ENCODE measurements around the gene ZNF226.
"Not testable (repeated sequence)": the region's sequence is repeated elsewhere in the genome, so short reads cannot be mapped to it uniquely, and the experiment has no call there.

ZNF226 gene

DNA sequence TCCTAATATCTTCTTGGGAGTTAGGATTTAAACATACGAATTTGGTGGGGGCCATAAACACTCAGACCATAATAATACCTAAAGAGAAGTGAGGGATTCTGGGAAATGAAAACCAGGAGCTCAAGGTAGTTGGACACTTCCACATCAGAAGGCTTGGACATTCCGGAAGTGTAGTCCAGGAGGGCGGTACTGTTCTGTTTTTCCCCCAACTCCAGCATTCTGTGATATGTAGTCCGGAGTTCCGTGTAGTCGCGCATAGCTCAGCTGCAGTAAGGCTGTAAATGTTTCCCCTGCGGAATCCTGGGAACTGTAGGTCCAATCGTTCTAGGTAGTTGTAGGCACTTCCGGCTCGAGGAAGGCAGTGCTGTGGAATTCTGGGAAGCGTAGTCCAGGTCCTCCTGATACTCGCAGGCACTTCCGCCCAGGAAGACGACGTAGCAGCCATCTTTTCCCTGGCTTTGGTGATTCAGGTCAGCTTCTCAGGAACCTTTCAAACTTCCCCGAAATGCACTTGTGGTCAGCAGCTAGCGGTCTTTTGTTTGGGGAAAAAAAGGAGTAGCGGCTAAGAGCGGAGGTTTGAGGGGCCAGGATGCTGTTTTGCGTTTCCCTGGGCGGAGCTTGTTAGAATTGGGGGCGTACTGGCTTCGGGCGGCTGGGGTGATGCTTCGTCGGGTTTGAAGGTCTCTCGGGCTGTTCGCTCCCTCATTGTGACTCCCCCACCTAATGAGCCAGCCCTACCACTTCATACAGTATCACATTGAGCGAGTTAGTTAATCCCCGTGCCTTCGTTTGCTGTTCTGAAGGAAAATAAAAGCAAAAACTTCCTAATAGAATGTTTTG, at the start of gene ZNF226:
ZNF226 (plus strand) TSS at position 428 of the 840 bp plus-strand sequence. CDS start 4,981 bp downstream, outside the sequence.
- H3K27me3 Mint-ChIP-seq, result no peaks in the 10 kb centered on the region
- H3K27ac Mint-ChIP-seq, result peak within 1 kb of the TSS; percentile 96
- H3K4me3 Mint-ChIP-seq, result peak within 1 kb of the TSS; percentile 94
- peaks cover 44% of the 10 kb centered on the region for H3K9me3 Mint-ChIP-seq
- peaks cover 42% of the 10 kb centered on the region for H3K4me1 Mint-ChIP-seq (ENCODE audit: low read depth)
- H3K36me3 Mint-ChIP-seq (ENCODE audit: low read depth), result peaks cover 61% of the 10 kb centered on the region

DNA sequence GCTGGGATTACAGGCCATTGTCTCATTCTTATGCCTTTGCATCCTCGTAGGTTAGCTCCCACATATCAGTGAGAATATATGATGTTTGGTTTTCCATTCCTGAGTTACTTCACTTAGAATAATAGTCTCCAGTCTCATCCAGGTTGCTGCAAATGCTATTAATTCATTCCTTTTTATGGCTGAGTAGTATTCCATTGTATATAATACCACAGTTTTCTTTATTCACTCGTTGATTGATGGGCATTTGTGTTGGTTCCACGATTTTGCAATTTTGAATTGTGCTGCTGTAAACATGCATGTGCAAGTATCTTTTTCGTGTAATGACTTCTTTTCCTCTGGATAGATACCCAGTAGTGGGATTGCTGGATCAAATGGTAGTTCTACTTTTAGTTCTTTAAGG, 43.7 kb upstream of the ZNF226 start:
- H3K4me3 Mint-ChIP-seq; H3K27me3 Mint-ChIP-seq; H3K27ac Mint-ChIP-seq; H3K4me1 Mint-ChIP-seq (ENCODE audit: low read depth): not testable (repeated sequence)
- Mint-ChIP-seq H3K36me3 (ENCODE audit: low read depth) (peaks cover 92% of the 10 kb centered on the region), H3K9me3 (peaks cover 59% of the 10 kb centered on the region)

DNA sequence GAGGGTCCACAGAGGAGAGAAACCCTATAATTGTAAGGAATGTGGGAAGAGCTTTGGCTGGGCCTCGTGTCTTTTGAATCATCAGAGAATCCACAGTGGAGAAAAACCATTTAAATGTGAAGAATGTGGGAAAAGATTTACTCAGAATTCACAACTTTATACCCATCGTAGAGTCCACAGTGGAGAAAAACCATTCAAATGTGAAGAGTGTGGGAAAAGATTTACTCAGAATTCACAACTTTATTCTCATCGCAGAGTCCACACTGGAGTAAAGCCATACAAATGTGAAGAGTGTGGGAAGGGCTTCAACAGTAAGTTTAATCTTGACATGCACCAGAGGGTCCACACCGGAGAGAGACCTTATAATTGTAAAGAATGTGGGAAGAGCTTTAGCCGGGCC, 32.9 kb upstream of the ZNF226 start:
- H3K27me3 Mint-ChIP-seq, result no peaks in the 10 kb centered on the region
- no peaks in the 10 kb centered on the region for H3K4me1 Mint-ChIP-seq (ENCODE audit: low read depth)
- peaks cover 26% of the 10 kb centered on the region for H3K9me3 Mint-ChIP-seq
- no peak overlapping the region for H3K27ac Mint-ChIP-seq
- no peak overlapping the region for H3K4me3 Mint-ChIP-seq
- H3K36me3 Mint-ChIP-seq (ENCODE audit: low read depth), result peaks cover 14% of the 10 kb centered on the region

DNA sequence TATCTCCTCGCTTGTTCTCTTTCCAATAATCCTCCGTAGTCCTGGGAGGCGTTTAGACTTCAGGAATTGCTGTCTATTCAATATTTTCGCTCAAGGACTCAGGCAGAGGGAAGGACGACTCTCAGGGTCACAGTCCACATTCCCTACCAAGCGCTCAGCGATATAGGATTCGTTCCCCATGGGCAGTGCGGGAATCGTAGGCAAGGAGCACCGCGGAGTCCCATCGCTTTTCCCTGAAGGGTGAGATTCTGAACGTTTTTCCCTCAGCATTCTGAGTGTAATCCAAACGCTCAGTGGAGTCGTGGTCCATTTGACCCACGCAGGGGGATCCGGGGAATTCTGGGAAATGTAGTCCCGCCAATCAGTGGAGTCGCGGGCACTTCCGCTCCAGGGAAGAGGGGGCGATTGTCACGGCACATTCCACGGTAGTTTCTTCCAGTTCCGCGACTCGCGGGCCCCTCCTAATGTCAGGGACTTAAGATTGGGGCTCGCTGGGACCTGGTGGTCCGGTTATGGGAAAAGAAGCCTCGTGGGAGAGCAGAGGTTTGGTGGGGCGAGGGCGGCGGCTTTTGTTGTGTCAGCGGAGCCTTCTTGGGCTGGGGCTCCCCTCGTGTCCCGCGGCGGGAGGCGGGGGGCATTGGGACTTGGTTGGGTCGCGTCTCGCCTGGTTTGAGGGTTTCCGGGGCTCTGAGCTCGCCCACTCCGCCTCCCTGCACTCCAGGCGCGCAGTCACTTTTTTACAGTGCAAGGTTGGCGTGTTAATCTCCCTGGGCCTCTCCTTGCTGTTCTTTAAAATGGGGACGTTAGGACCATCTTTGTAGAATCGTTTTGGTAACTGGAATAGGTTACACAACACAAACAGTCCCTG, 23.5 kb upstream of the ZNF226 start, which contains the start of gene ZNF234:
ZNF234 (plus strand) TSS at position 364 of the 868 bp plus-strand sequence. CDS start 3,079 bp downstream, outside the sequence.
- Mint-ChIP-seq H3K36me3 (ENCODE audit: low read depth) (peaks cover 27% of the 10 kb centered on the region), H3K27me3 (no peaks in the 10 kb centered on the region), H3K27ac (peak within 1 kb of the TSS; percentile 94), H3K9me3 (peaks cover 16% of the 10 kb centered on the region), H3K4me1 (ENCODE audit: low read depth) (peaks cover 26% of the 10 kb centered on the region), H3K4me3 (peak within 1 kb of the TSS; percentile 92)

DNA sequence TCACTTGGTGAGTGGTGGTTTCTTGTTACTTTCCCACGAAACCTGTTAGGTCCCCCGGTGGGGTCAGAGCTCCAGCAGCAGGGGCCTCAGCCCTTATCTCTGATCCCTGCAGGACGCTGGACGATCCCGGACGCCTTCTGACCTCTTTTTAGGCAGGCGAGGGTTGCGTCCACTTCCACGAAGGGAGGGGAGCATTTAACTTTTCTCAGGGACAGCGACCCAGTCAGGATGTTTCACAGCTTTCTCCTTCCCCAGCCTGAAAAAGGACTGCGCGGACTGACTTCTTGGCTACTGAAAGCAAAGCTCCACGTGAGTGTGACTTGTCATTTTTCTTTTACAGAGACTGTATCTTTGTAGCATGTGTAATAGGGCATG, 22.9 kb upstream of the ZNF226 start:
- H3K4me3 Mint-ChIP-seq, result peak overlapping the region; percentile 92
- peaks cover 26% of the 10 kb centered on the region for H3K4me1 Mint-ChIP-seq (ENCODE audit: low read depth)
- H3K36me3 Mint-ChIP-seq (ENCODE audit: low read depth), result peaks cover 29% of the 10 kb centered on the region
- peaks cover 16% of the 10 kb centered on the region for H3K9me3 Mint-ChIP-seq
- H3K27me3 Mint-ChIP-seq, result no peaks in the 10 kb centered on the region
- peak overlapping the region; percentile 94 for H3K27ac Mint-ChIP-seq

DNA sequence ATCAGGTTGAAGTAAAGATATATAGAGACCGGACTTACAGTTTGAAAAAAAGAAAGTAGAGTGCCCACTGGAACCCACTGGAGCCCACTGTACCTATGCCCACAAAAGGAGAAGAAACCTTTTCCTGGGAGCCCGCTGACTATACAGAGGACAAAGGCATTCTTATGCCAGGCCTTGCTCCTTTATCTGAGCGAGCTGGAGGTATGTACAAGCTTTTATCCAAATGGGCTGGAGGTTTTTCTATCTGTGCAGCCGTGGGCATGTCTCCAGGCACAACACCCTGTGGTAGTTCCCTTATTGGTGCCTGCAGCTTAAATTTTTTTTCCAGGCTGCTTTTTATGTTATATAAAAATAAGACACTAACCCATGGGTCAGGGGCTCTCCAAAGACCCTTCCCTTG, 15.1 kb upstream of the ZNF226 start:
- Mint-ChIP-seq H3K4me3 (no peak overlapping the region), H3K27me3 (no peaks in the 10 kb centered on the region), H3K4me1 (ENCODE audit: low read depth) (no peaks in the 10 kb centered on the region), H3K36me3 (ENCODE audit: low read depth) (peaks cover 96% of the 10 kb centered on the region), H3K9me3 (peaks cover 33% of the 10 kb centered on the region), H3K27ac (no peak overlapping the region)

DNA sequence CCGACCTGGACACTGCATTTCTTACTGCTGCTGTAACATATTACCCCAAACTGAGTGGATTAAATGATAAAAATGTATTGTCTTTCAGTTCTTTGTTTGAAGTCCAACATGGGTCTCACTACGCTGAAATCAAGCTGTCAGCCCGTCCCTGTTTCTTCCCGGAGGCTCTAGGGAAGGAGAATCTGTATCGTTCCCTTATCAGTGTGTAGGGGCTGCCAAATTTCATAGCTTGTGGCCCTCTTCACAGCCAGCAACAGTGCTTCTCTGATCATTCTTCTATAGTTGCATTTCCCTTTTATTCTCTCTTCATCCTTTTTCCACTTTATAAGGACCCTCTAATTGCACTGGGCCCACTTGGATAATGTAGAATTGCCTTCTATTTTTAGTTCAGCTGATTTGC, 13.4 kb upstream of the ZNF226 start:
- no peaks in the 10 kb centered on the region for H3K27me3 Mint-ChIP-seq
- no peaks in the 10 kb centered on the region for H3K4me1 Mint-ChIP-seq (ENCODE audit: low read depth)
- no peak overlapping the region for H3K4me3 Mint-ChIP-seq
- peaks cover 93% of the 10 kb centered on the region for H3K36me3 Mint-ChIP-seq (ENCODE audit: low read depth)
- peaks cover 39% of the 10 kb centered on the region for H3K9me3 Mint-ChIP-seq
- H3K27ac Mint-ChIP-seq, result no peak overlapping the region

DNA sequence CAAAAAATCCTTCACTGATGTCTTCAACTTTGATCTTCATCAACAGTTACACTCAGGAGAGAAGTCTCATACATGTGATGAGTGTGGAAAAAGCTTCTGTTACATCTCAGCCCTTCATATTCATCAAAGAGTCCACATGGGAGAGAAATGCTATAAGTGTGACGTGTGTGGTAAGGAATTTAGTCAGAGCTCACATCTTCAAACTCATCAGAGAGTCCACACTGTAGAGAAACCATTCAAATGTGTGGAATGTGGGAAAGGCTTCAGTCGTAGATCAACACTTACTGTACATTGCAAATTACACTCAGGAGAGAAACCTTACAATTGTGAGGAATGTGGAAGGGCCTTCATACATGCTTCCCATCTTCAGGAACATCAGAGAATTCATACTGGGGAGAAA, 8.4 kb upstream of the ZNF226 start:
- no peaks in the 10 kb centered on the region for H3K4me1 Mint-ChIP-seq (ENCODE audit: low read depth)
- no peaks in the 10 kb centered on the region for H3K27me3 Mint-ChIP-seq
- H3K36me3 Mint-ChIP-seq (ENCODE audit: low read depth), result peaks cover 83% of the 10 kb centered on the region
- peaks cover 52% of the 10 kb centered on the region for H3K9me3 Mint-ChIP-seq
- no peak overlapping the region for H3K4me3 Mint-ChIP-seq
- H3K27ac Mint-ChIP-seq, result no peak overlapping the region

DNA sequence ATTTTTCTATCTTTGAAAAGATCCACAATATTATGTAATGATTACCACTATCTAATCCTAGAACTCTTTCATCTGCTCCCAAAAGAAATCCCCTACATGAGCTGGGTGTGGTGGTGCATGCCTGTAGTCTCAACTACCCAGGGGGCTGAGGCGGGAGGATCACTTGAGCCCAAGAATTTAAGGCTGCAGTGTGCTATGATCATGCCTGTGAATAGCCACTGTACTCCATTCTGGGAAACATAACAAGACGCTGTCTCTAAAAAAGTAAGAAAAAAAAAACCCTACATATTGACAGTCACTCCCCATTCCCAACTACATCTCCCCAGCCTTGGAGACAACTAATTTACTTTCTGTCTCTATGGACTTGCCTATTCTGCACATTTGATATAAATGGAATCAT, 1.1 kb upstream of the ZNF226 start:
- Mint-ChIP-seq H3K4me3 (no peak overlapping the region), H3K36me3 (ENCODE audit: low read depth) (peaks cover 58% of the 10 kb centered on the region), H3K9me3 (peaks cover 40% of the 10 kb centered on the region), H3K4me1 (ENCODE audit: low read depth) (peaks cover 42% of the 10 kb centered on the region), H3K27ac (no peak overlapping the region), H3K27me3 (no peaks in the 10 kb centered on the region)

DNA sequence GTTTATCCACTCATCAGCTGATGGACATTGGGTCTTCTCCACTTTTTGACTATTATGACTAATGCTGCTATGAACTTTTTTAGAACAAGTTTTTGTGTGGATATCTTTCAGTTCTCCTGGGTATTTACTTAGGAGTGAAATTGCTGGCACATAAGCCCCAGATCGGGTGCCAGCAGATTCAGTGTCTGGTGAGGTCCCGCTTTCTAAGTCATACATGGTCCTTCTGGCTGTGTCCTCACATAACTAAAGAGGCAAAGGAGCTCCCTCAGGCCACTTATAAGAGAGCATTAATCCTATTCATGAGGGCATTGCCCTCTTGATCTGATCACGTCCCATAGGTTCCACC, 600 bp upstream of the ZNF226 start:
- Mint-ChIP-seq H3K27me3 (no peaks in the 10 kb centered on the region), H3K9me3 (peaks cover 43% of the 10 kb centered on the region), H3K36me3 (ENCODE audit: low read depth) (peaks cover 59% of the 10 kb centered on the region), H3K27ac (peak overlapping the region; percentile 96), H3K4me1 (ENCODE audit: low read depth) (peaks cover 42% of the 10 kb centered on the region), H3K4me3 (peak overlapping the region; percentile 94)

DNA sequence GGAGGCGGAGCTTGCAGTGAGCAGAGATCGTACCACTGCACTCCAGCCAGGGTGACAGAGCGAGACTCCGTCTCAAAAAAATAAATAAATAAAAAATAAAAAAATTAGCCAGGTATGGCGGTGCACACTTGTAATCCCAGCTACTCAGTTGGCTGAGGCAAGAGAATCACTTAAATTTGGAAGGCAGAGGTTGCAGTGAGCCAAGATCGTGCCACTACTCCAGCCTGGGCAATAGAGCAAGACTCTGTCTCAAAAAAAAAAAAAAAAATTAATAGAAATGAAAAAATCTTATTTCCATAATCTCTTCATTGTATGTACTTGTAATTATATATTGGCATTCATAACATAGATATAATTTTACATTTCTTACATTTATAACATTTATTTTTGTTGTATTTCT, 5.8 kb downstream of the ZNF226 start:
- H3K36me3 Mint-ChIP-seq (ENCODE audit: low read depth), result peaks cover 89% of the 10 kb centered on the region
- not testable (repeated sequence) for H3K27me3 Mint-ChIP-seq, H3K27ac Mint-ChIP-seq, H3K4me3 Mint-ChIP-seq
- peaks cover 50% of the 10 kb centered on the region for H3K9me3 Mint-ChIP-seq
- H3K4me1 Mint-ChIP-seq (ENCODE audit: low read depth), result peaks cover 25% of the 10 kb centered on the region

DNA sequence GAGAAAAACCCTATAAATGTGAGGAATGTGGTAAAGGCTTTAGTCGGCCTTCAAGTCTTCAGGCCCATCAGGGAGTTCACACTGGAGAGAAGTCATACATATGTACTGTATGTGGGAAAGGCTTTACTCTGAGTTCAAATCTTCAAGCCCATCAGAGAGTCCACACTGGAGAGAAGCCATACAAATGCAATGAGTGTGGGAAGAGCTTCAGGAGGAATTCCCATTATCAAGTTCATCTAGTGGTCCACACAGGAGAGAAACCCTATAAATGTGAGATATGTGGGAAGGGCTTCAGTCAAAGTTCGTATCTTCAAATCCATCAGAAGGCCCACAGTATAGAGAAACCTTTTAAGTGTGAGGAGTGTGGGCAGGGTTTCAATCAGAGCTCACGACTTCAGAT, 11.7 kb downstream of the ZNF226 start:
- no peak overlapping the region for H3K27ac Mint-ChIP-seq
- H3K36me3 Mint-ChIP-seq (ENCODE audit: low read depth), result peaks cover 71% of the 10 kb centered on the region
- H3K4me1 Mint-ChIP-seq (ENCODE audit: low read depth), result no peaks in the 10 kb centered on the region
- no peaks in the 10 kb centered on the region for H3K27me3 Mint-ChIP-seq
- no peak overlapping the region for H3K4me3 Mint-ChIP-seq
- peaks cover 70% of the 10 kb centered on the region for H3K9me3 Mint-ChIP-seq

DNA sequence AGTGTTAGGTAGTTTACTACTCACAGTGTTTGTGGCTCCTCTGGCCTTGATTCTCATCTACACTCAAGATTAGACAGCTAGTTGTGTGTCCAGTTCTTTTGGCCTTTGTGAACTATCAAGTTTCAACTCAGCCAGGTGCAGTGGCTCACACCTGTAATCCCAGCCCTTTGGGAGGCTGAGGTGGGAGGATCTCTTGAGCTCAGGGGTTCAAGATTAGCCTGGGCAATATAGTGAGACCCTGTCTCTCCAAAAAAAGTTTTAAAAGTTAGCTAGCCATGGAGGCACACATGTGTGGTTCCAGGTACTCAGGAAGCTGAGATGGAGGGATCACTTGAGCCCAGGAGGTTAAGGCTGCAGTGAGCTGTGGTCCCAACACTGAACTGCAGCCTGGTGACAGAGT, 16.1 kb downstream of the ZNF226 start:
- Mint-ChIP-seq H3K4me1 (ENCODE audit: low read depth) (no peaks in the 10 kb centered on the region), H3K9me3 (peaks cover 79% of the 10 kb centered on the region), H3K4me3 (no peak overlapping the region), H3K27ac (no peak overlapping the region), H3K36me3 (ENCODE audit: low read depth) (peaks cover 32% of the 10 kb centered on the region), H3K27me3 (no peaks in the 10 kb centered on the region)

DNA sequence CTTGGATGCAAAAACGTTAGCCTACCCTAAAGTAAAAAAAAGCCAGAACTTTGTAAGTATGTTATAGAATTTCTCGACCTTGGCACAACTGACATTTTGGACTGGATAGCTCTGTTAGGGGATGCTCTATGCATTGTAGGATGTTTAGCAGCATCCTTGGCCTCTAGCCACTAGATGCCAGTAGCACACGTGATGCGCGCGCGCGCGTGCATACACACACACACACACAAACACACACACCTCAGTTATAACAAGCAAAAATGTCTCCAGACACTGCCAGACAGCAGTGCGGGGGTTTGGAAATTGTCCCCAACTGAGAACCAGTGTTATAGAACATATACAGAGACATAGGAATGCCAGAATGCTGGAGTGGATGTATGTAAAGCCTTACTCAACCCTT, 17.2 kb downstream of the ZNF226 start:
- peaks cover 72% of the 10 kb centered on the region for H3K9me3 Mint-ChIP-seq
- H3K4me1 Mint-ChIP-seq (ENCODE audit: low read depth), result no peaks in the 10 kb centered on the region
- no peaks in the 10 kb centered on the region for H3K27me3 Mint-ChIP-seq
- peaks cover 20% of the 10 kb centered on the region for H3K36me3 Mint-ChIP-seq (ENCODE audit: low read depth)
- no peak overlapping the region for H3K4me3 Mint-ChIP-seq
- no peak overlapping the region for H3K27ac Mint-ChIP-seq

DNA sequence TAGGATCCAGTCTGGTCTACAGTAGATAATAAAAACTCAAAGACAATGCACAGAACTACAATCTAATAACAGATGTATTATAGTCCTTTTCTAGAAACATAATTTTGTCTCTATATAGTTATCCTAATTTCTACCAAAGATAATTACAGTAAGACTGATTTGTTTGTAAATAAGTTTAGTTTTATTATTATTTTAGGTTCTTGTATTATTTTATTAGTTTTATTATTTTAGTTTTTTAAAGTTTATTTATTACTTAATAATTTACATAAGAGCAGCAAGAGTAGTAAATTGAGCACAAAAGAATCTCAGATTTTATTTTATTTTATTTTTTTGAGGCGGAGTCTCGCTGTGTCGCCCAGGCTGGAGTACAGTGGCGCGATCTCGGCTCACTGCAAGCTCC, 25.1 kb downstream of the ZNF226 start:
- Mint-ChIP-seq H3K9me3 (peaks cover 57% of the 10 kb centered on the region), H3K4me1 (ENCODE audit: low read depth) (no peaks in the 10 kb centered on the region), H3K36me3 (ENCODE audit: low read depth) (peaks cover 31% of the 10 kb centered on the region), H3K27me3 (peaks cover 12% of the 10 kb centered on the region), H3K4me3 (no peak overlapping the region), H3K27ac (no peak overlapping the region)

All from stimulated activated naive CD8-positive, alpha-beta T cell treated with anti-CD3 and anti-CD28 coated beads, Interleukin-15, Interleukin-2, amounts not matched to agents 100 ng/mL and 50 ng/mL, for 24 hours (primary cell).